Panc1 (cell line): ENCODE measurements around the gene TARBP2. TPM values are rescaled to one million over a fixed set of nuclear protein-coding genes. Genes with fewer than 3 reads are reported as not detected.

Experiments
- ATAC-seq: fragments of 200-7000 bp; cut with Tn5 transposase; 2 replicates; pipeline ENCODE4 v1.9.1; 2020; ENCODE audit warnings: mild to moderate bottlenecking, moderate library complexity
- BruUV-seq: library from RNA; stranded (reverse); fragments of 400-500 nt; replicated peaks from 2 replicates; lab custom pipeline; 2021; lab: Mats Ljungman, UMichigan
- CTCF ChIA-PET: fragments of 300-600 bp; sonication (Branson Sonifier 250); formaldehyde crosslinking; loops from one replicate; lab custom pipeline; 2022; ENCODE audit warnings: antibody characterized with exemption; lab: Charles Lee
- POLR2A ChIA-PET: fragments of 300-600 bp; sonication (Branson Sonifier 250); formaldehyde crosslinking; loops from one replicate; lab custom pipeline; 2022; ENCODE audit warnings: antibody characterized with exemption; lab: Charles Lee
- DNase-seq: peaks from one replicate; pipeline ENCODE4 v3.0.0-alpha.2; 2010; ENCODE audit warnings: low read depth, low spot score
- H3K27ac ChIP-seq: 2 replicates; pipeline ENCODE4 v1.5.1; 2011; ENCODE audit warnings: mild to moderate bottlenecking, low read length, inconsistent platforms
- H3K27me3 ChIP-seq: fragments of 200-500 bp; sonication (Bioruptor generic); 2 replicates; pipeline ENCODE4 v1.6.0; 2014; ENCODE audit warnings: low read length, inconsistent platforms; ENCODE audit not compliant: control insufficient read depth, insufficient read depth
- H3K36me3 ChIP-seq: fragments of 200-500 bp; sonication (Bioruptor generic); 2 replicates; pipeline ENCODE4 v1.5.1; 2014; ENCODE audit warnings: inconsistent platforms, mild to moderate bottlenecking, low read length, moderate library complexity; ENCODE audit not compliant: control insufficient read depth, insufficient read depth
- H3K4me1 ChIP-seq: 2 replicates; pipeline ENCODE4 v1.5.1; 2011; ENCODE audit warnings: inconsistent platforms, mild to moderate bottlenecking, low read length, moderate library complexity; ENCODE audit not compliant: control insufficient read depth, insufficient read depth
- H3K4me3 ChIP-seq, 2 experiments: 2 replicates each; pipeline ENCODE4 v1.5.1; 2011 to 2012; ENCODE audit warnings: low read depth in 2 of 2, low read length in 2 of 2, mild to moderate bottlenecking in 2 of 2, inconsistent platforms in 1 of 2, moderate library complexity in 1 of 2
- H3K9me3 ChIP-seq: fragments of 200-500 bp; sonication (Bioruptor generic); 2 replicates; pipeline ENCODE4 v1.5.1; 2014; ENCODE audit warnings: low read depth, mild to moderate bottlenecking, inconsistent platforms, low read length, moderate library complexity; ENCODE audit not compliant: control insufficient read depth, insufficient read depth
- POLR2AphosphoS5 ChIP-seq: IDR thresholded peaks from 2 replicates; pipeline ENCODE4 v1.6.1; 2012; ENCODE audit warnings: mild to moderate bottlenecking, low read depth, low read length, moderate library complexity
- SIN3A ChIP-seq: IDR thresholded peaks from 2 replicates; pipeline ENCODE4 v1.6.1; 2012; ENCODE audit warnings: low read depth, mild to moderate bottlenecking, low read length, moderate library complexity, borderline replicate concordance; ENCODE audit not compliant: insufficient read depth
- TCF7L2 ChIP-seq: IDR thresholded peaks from 2 replicates; pipeline ENCODE4 v1.6.1; 2011; ENCODE audit warnings: mild to moderate bottlenecking, low read depth, low read length, inconsistent platforms
- in situ Hi-C: cut with HindIII; loops from 2 replicates; pipeline ENCODE4 v1.10.0; 2016; ENCODE audit warnings: low sequenced_read_pairs, low pct_unique_long_range_greater_than_20kb
- intact Hi-C: fragments of 100-400 bp; cut with micrococcal nuclease; formaldehyde crosslinking; loops from one replicate; pipeline ENCODE4 v1.10.0; 2022; ENCODE audit not compliant: unreplicated experiment
- total RNA-seq: library from RNA; stranded (reverse); gene quantifications from one replicate; pipeline ENCODE4 v1.2.1, GENCODE V29; 2021; ENCODE audit not compliant: unreplicated experiment
- TF ChIP-seq, protein P1 (sequence below): fragments of 450-650 bp; IDR thresholded peaks from 2 replicates; pipeline ENCODE4 v1.5.1; 2017; ENCODE audit warnings: mild to moderate bottlenecking
- TF ChIP-seq, protein P2 (sequence below), 2 experiments: IDR thresholded peaks; 2 replicates each; pipeline ENCODE4 v1.6.1; 2011 to 2012; ENCODE audit warnings: low read depth in 2 of 2, control low read depth in 1 of 2, low read length in 1 of 2, mild to moderate bottlenecking in 1 of 2, moderate library complexity in 1 of 2; ENCODE audit not compliant: insufficient read depth in 1 of 2

The TARBP2 gene
- total RNA-seq, 1 experiment from 2014 or later = 67.3 TPM

DNA sequence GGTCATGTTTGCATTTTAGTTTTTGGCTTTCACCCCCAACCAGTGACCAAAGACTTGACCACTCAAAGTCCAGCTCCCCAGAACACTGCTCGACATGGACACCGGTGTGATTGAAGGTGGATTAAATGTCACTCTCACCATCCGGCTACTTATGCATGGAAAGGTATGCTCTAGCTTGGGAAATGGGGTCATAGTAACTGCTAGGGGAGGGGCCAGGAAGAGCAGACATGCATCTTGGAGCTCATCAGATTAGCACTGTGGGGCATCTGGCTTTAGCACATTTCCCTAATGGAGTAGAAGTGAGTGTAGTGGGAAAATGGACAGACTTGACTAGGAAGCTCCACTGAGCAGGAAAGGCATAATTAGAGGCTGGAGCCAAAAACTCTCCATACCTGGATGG is 46.4 kb upstream of the TARBP2 start:
- Histone ChIP-seq H3K9me3 (no peaks in the 10 kb centered on the region), H3K27ac (peak overlapping the region; percentile 95; the same call in 1 of the 2 replicates), H3K4me3 (no peak overlapping the region; a peak in 1 of 4 replicates), H3K27me3 (no peaks in the 10 kb centered on the region), H3K4me1 (peaks cover 22% of the 10 kb centered on the region), H3K36me3 (peaks cover 54% of the 10 kb centered on the region)
- POLR2A ChIA-PET = no interaction called here
- in situ Hi-C loops = no loop called here
- CTCF ChIA-PET = interaction anchor here (0.6 kb wide), 1 partner anchor 22 kb away, joined by 3 read pairs; no protein-coding TSS in a partner anchor
- DNase-seq = no peak
- ATAC-seq = no peak
- BruUV-seq = no TSS peak
- intact Hi-C loops = no loop called here
- TF ChIP-seq, protein P1, sequence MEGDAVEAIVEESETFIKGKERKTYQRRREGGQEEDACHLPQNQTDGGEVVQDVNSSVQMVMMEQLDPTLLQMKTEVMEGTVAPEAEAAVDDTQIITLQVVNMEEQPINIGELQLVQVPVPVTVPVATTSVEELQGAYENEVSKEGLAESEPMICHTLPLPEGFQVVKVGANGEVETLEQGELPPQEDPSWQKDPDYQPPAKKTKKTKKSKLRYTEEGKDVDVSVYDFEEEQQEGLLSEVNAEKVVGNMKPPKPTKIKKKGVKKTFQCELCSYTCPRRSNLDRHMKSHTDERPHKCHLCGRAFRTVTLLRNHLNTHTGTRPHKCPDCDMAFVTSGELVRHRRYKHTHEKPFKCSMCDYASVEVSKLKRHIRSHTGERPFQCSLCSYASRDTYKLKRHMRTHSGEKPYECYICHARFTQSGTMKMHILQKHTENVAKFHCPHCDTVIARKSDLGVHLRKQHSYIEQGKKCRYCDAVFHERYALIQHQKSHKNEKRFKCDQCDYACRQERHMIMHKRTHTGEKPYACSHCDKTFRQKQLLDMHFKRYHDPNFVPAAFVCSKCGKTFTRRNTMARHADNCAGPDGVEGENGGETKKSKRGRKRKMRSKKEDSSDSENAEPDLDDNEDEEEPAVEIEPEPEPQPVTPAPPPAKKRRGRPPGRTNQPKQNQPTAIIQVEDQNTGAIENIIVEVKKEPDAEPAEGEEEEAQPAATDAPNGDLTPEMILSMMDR = no peak
- TF ChIP-seq POLR2AphosphoS5 = no peak
- TF ChIP-seq, protein P2, sequence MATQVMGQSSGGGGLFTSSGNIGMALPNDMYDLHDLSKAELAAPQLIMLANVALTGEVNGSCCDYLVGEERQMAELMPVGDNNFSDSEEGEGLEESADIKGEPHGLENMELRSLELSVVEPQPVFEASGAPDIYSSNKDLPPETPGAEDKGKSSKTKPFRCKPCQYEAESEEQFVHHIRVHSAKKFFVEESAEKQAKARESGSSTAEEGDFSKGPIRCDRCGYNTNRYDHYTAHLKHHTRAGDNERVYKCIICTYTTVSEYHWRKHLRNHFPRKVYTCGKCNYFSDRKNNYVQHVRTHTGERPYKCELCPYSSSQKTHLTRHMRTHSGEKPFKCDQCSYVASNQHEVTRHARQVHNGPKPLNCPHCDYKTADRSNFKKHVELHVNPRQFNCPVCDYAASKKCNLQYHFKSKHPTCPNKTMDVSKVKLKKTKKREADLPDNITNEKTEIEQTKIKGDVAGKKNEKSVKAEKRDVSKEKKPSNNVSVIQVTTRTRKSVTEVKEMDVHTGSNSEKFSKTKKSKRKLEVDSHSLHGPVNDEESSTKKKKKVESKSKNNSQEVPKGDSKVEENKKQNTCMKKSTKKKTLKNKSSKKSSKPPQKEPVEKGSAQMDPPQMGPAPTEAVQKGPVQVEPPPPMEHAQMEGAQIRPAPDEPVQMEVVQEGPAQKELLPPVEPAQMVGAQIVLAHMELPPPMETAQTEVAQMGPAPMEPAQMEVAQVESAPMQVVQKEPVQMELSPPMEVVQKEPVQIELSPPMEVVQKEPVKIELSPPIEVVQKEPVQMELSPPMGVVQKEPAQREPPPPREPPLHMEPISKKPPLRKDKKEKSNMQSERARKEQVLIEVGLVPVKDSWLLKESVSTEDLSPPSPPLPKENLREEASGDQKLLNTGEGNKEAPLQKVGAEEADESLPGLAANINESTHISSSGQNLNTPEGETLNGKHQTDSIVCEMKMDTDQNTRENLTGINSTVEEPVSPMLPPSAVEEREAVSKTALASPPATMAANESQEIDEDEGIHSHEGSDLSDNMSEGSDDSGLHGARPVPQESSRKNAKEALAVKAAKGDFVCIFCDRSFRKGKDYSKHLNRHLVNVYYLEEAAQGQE (IDR thresholded peaks at IDR 0.05; ENCODE audit: insufficient read depth in 1 of 2, low read depth in 2 of 2, low read length in 1 of 2) = no peak
- TF ChIP-seq SIN3A = no peak
- no peak for TF ChIP-seq TCF7L2

DNA sequence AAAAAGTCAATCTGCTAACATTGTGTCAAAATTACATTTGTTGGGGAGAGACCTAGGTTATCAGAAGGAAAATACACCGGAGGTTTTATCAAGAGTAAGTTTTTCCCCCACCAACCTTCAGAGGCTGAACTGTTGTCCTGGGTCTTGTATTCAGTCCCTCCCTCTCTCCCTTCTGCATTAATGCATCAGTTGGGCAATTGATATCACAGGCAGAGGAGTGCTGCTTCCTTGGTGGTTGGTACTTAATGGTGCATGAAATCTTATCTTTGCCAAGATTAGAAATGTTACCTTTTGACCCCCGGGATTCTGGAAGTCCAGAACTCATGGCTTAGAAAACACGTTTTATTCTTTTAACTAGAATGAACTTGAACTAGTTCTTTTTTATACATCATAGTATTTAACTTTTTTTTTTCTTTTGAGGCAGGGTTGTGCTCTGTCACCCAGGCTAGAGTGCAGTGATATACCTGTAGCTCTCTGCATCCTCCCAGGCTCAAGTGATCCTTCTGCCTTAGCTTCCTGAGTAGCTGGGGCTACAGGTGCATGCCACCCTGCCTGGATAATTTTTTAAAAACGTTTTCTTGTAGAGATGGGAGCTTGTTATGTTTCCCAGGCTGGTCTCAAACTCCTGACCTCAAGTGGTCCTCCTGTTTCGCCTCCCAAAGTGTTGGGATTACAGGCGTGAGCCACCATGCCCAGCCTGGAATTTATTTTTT is 44.3 kb upstream of the TARBP2 start:
- in situ Hi-C loops = no loop called here
- Histone ChIP-seq H3K27ac (no peak overlapping the region), H3K9me3 (no peaks in the 10 kb centered on the region), H3K36me3 (peaks cover 74% of the 10 kb centered on the region), H3K4me3 (no peak overlapping the region), H3K4me1 (peaks cover 22% of the 10 kb centered on the region), H3K27me3 (no peaks in the 10 kb centered on the region)
- no TSS peak for BruUV-seq
- ATAC-seq (no peak), DNase-seq (no peak)
- POLR2A ChIA-PET = no interaction called here
- intact Hi-C loops = no loop called here
- TF ChIP-seq TCF7L2 = no peak
- TF ChIP-seq POLR2AphosphoS5 = no peak
- TF ChIP-seq, protein P2 (IDR thresholded peaks at IDR 0.05; ENCODE audit: insufficient read depth in 1 of 2, low read depth in 2 of 2, low read length in 1 of 2) = no peak
- TF ChIP-seq, protein P1 = no peak
- TF ChIP-seq SIN3A = no peak
- CTCF ChIA-PET = no interaction called here
